Placental epithelial cell (primary cell): ENCODE data around the gene SPIB. TPM values are rescaled to one million over a fixed set of nuclear protein-coding genes. Genes with fewer than 3 reads are reported as not detected.

Experiments
- total RNA-seq: library from RNA; depleted of rRNA; stranded (reverse); fragments of >200 nt; gene quantifications from 2 replicates; pipeline ENCODE4 v1.2.3, GENCODE V29; 2012

SPIB gene
- total RNA-seq, result 0.11 TPM in 1 of 2 replicates, not detected in the other

GRCh38 chr19:50418176-50419021, at the start of gene SPIB:
Gene SPIB, plus strand, starts transcription at chr19:50418938. Its CDS starts 25 bp downstream, at chr19:50418963.

GRCh38 chr19:50376166-50377050, 42.3 kb upstream of the SPIB start, which contains the start of gene NR1H2:
Gene NR1H2, plus strand, starts transcription at chr19:50376457. Its CDS starts 1,149 bp downstream, at chr19:50377606.

GRCh38 chr19:50383852-50384684, 34.7 kb upstream of the SPIB start, which contains the start of gene POLD1:
Gene POLD1, plus strand, starts transcription at chr19:50384347. Its CDS starts 14,505 bp downstream, at chr19:50398852.

GRCh38 chr19:50432221-50433028, 13.7 kb downstream of the SPIB start, which contains the start of gene MYBPC2:
Gene MYBPC2, plus strand, starts transcription at chr19:50432892. Its CDS starts 62 bp downstream, at chr19:50432954.

GRCh38 chr19:50476224-50476906, 57.6 kb downstream of the SPIB start, which contains the start of the genes EMC10 and GARIN5A:
Gene EMC10, plus strand, starts transcription at chr19:50476507. Its CDS starts 38 bp downstream, at chr19:50476545.
Gene GARIN5A, minus strand, starts transcription at chr19:50476848. Its CDS starts 460 bp downstream, at chr19:50476388.

Other genes starting within 250 kb of the SPIB start
- 23.2 and 30.6 TPM in 2 replicates for gene MYH14, start 215.3 kb upstream of the SPIB start, total RNA-seq
- 2.4 and 3.9 TPM in 2 replicates for gene KCNC3, start 89.6 kb upstream of the SPIB start, total RNA-seq
- under 0.01 and 0.39 TPM in 2 replicates for gene NAPSA, start 53.3 kb upstream of the SPIB start, total RNA-seq
- gene NR1H2, start 42.5 kb upstream of the SPIB start, total RNA-seq, result 63.3 and 65.6 TPM in 2 replicates
- 37.8 and 45.5 TPM in 2 replicates for gene POLD1, start 34.6 kb upstream of the SPIB start, total RNA-seq
- gene MYBPC2, start 14.0 kb downstream of the SPIB start, total RNA-seq, result under 0.01 TPM in 1 of 2 replicates, not detected in the other
- gene EMC10, start 57.6 kb downstream of the SPIB start, total RNA-seq, result 45.1 and 103 TPM in 2 replicates
- gene GARIN5A, start 57.9 kb downstream of the SPIB start, total RNA-seq, result 1.2 and 1.6 TPM in 2 replicates
- gene JOSD2, start 92.3 kb downstream of the SPIB start, total RNA-seq, result 37.5 and 53.0 TPM in 2 replicates
- not detected in 2 replicates for gene ASPDH, start 95.0 kb downstream of the SPIB start, total RNA-seq
- not detected in 2 replicates for gene LRRC4B, start 149.5 kb downstream of the SPIB start, total RNA-seq
- gene SYT3, start 220.9 kb downstream of the SPIB start, total RNA-seq, result not detected in 2 replicates
- not detected in 2 replicates for gene C19orf81, start 230.5 kb downstream of the SPIB start, total RNA-seq